ENCODE data around the gene SIX6.

DNA sequence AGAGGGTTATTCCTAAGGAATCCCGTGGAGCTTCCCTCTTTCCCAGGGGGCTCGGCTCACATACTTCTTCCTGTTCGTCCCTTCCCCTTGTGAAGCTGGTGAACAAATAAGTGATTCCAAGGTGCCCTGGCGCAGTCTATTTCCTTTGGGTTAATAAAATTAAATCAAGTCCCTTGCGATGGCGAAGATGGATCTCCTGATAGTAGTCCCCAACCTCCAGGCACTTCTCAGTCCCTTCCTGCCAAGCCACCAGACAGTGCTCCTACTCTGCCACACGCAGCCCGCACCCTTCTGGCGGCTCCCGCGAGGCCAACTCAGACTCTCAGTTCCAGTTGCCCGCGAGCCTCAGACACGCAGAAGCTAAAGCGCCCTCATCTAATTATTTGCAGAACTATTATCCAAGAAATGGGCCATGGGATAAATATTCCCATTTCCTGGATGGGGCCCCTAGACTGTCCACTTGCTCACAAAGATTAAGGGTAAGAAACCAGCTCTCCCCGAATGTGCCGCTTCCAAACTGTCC, 2.4 kb upstream of the SIX6 start:
- no peak for TF ChIP-seq POLR2A (IDR thresholded peaks at IDR 0.05)
- TF ChIP-seq, protein P1, sequence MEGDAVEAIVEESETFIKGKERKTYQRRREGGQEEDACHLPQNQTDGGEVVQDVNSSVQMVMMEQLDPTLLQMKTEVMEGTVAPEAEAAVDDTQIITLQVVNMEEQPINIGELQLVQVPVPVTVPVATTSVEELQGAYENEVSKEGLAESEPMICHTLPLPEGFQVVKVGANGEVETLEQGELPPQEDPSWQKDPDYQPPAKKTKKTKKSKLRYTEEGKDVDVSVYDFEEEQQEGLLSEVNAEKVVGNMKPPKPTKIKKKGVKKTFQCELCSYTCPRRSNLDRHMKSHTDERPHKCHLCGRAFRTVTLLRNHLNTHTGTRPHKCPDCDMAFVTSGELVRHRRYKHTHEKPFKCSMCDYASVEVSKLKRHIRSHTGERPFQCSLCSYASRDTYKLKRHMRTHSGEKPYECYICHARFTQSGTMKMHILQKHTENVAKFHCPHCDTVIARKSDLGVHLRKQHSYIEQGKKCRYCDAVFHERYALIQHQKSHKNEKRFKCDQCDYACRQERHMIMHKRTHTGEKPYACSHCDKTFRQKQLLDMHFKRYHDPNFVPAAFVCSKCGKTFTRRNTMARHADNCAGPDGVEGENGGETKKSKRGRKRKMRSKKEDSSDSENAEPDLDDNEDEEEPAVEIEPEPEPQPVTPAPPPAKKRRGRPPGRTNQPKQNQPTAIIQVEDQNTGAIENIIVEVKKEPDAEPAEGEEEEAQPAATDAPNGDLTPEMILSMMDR (IDR thresholded peaks at IDR 0.05), result no peak

Measured in right lobe of liver (tissue), 4 donors.